Activated naive CD4-positive, alpha-beta T cell (primary cell): ENCODE results near the gene TRIOBP.
A peak's percentile ranks its signal among the peaks of the same experiment; 100 is the strongest.

Experiments
- DNase-seq, 4 experiments: peaks; one replicate each; lab custom pipeline; 2025; lab: John Stamatoyannopoulos, UW

TRIOBP gene

DNA sequence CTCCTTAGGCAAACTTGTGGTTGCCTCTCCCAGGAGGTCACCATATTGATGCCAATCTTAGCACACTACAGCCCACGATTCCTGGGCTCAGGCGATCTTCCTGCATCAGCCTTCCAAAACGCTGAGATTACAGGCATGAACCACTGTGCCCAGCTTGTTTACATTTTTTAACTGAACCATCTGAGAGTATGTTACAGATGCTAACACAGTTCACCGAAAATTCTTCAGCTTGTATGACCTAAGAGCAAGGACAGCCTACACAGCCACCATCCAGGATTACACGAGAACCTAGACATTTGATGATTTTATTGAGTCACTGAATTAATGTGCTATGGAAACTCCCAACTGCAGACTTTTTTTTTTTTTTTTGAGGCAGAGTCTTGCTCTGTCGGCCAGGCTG is 27.3 kb upstream of the TRIOBP start:
- DNase-seq, result no peak

DNA sequence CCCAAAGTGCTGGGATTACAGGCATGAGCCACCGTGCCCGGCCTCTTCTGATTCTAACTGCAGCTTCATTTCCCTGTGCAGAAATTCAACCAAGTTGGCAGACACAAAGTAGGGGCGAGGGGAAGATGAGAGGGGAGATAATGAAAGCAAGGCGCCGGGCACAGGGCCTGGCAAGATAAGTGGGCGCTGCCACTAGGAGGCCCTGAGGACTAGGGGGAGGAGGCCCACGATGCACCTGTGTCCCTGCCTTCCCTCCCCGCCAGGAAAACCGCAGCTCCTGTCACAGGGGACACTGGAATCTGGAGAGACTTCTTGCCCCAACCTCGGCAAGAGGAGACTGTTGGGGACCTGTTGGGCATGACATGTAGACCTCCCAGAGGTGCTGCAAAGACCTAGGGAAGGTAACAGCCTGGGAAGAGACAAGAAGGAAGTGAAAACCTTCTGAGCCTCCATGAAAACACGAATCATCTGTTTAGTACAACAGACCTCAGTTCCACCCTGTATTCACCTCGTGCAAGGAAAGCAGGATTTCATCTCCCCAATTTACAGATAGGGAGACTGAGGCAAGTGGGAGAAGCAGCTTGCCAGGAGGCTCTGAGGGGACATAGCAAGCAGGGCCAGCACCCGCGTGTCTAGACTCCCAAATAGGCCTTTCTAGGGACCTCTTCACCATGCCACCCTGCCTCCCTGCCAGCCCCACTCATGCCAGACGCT is 24.5 kb upstream of the TRIOBP start:
- peak in 2 of 4 experiments; percentile 10 to 13 for DNase-seq

DNA sequence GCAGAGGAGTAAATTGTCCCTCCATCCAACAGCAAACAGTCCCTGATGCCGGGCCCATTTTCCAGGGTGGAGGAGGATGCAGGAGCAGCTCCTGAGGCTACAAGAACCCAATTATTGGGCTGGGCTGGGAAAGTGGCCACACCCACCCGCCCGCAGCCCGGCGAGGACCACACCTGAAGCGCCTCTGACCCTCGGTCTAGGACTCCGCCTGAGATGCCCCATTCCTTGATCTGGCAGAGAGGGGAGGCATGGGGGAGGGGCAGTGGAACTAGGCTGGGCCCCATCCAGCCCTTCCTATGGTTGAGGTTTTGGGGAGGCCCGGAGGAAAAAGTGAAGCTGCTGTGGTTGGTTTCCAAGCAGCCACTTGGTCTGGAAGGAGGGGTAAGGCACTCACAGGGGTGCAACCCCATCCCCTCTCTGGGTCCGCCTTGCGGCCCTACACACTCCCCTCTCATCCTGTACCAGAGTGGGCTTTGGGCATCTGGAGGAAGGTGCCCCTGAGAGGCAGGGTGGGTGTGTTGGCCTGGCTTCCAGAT is 23.9 kb upstream of the TRIOBP start:
- no peak for DNase-seq

DNA sequence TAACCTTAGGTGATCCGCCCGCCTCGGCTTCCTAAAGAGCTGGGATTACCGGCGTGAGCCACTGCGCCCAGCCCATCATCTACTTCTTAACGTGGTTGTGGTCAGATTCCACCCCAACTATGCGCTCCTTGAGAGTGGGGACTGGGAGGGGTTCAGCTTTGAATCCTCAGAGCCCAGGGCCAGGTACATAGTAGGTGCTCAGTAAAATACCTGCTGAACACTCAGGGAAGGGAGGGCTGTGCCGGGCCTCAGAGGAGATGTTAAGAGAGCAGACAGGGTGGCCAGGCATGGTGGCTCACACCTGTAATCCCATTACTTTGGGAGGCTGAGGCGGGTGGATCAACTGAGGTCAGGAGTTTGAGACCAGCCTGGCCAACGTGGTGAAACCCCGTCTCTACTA is 22.6 kb upstream of the TRIOBP start:
- DNase-seq, result no peak

DNA sequence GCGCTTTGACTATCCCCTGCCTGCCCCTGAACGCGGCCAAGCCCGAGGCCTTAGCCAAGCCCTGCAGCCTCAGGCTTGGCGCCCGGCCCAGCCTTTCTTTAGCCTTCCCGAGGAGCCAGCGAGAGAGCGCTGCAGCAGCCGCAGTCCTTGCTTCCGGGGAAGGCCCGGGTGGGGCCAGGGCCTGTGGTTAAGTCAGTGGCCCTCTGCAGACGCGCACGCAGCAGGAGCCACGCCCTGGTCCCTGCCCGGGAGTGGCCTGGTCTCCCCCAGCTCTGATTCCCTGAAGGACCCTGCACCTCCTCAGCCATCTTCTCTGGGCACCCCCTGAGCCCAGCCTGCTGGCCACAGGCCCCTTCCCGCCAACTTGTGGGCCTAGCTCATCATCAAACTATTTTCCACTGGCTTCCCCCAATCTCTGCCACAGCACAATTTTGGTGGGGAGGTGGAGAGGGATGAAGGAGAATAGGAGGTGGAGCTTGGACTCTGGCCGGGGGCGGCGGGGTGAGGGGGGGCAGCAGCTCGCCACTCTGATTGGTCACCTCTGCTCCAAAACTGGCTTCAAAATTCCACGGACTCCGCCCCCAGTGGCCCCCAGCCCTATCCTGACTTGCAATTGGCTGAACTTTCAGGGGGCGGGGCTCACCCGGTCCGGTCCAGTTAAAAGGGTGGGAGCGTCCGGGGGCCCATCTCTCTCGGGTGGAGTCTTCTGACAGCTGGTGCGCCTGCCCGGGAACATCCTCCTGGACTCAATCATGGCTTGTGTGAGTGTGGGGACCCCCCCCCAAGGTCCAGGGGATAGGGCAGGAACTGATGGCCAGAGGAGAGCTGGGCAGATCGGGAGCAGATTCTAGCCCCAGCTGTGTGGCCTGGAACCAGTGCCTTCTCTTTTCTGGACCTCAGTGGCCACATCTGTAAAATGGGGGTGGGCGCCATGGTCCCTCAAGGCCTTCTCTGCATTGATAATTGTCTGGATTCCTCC is 21.6 kb upstream of the TRIOBP start, which contains the start of gene LGALS1:
LGALS1 (plus strand) TSS at position 686 of the 979 bp plus-strand sequence; CDS start at position 753, 67 bp downstream.
- DNase-seq, result peak in 2 of 4 experiments; percentile 25 to 45

DNA sequence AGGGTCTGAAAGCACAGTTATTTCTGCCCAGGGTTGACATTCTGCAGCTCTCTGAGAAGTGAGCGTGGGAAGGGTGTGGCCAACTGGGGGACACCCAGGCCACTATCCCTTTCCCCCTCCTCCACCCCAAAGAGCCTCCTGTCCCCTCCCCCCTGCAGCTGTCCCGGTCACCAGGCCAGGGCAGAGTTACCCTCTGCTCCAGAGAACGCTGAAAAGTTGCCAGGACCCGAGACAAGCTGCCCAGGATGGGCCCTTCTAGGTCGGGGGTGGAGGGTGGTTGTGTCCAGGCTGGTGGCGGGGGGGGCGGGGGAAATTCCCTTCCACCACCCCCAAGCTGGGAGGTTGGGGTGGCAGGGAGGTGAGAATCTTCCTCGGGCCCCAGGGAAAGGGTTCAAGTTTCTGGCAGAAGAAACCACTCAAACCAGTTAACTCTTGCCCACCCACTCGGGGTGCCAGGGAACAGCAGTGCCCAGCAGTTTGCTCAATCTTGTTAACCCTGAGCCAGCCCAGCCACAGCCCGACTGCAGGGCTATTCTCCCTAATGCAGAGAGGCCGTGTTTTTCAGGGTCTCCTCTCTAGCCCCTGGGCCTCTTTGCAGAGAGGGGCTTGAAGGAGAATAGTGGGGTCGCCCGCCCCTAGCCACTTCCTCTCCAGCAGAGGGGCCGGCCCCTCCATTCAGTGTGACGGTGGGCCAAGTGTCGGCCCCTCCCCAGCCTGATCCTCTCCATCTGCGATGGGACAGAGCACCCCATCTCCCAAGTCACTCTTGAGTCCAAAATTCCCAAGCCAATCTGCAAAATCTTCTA is 20.7 kb upstream of the TRIOBP start:
- no peak for DNase-seq

DNA sequence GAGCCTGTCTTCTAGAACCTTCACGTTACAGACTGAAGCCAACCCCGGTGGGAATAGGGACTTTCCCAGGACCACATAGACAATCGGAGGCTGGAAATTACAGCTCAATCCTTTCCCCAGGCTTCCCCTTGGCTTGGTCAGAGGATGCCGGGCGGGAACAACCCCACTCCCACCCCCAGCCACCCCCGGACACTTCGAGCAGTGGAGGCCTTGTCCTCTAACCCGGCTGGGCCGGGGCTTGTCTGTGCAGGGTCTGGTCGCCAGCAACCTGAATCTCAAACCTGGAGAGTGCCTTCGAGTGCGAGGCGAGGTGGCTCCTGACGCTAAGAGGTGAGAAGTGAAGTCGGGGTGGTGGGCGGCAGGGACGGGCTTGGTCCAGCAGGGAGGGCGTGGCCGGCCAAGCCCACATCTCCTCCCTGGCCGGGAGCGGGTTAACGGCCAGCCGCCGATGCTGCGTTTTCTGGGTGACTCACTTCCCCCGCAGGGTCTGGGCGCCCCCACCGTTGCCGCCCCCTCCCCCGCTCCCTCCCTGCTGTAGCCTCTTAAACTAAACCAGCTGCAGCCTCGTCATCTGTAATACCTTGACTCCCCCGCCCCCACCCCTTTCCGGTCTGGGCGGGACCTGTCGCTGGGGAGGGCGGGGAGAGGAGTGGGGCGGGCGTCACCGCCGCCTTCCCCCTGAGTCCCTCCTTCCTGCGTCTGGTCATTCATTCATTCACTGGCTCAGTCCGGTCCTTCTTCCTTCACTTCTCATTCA is 19.9 kb upstream of the TRIOBP start:
- peak; percentile 72 to 94 (median 82) for DNase-seq

DNA sequence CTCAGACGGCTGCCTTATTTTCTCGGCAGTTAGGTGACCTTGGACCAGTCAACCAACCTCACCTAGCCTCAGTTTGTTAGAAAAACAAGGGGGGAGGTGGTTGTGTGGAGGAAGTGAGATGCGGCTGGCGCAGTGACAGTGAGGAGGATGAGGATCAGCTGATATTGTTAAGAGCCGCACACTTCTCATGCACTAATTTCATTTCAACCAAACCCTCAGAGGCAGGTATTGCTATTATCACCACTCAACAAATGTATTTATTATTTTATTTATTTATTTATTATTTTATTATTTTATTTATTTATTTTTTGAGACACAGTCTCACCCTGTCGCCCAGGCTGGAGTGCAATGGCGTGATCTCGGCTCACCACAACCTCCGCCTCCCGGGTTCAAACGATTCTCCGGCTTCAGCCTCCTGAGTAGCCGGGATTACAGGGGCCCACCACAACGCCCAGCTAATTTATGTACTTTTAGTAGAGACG is 19.3 kb upstream of the TRIOBP start:
- DNase-seq, result no peak

DNA sequence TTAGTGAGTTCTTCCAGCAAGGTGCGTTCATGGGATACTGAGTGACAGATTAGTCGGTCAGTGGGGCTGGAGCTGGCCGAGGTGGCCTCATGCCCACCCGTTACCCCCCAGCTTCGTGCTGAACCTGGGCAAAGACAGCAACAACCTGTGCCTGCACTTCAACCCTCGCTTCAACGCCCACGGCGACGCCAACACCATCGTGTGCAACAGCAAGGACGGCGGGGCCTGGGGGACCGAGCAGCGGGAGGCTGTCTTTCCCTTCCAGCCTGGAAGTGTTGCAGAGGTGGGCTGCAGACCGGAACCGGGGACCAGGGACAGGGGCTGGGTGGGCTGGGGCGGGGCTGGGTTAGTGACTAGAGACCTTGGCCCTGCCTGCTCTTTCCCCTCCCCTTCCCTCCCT is 18.5 kb upstream of the TRIOBP start:
- DNase-seq, result no peak

DNA sequence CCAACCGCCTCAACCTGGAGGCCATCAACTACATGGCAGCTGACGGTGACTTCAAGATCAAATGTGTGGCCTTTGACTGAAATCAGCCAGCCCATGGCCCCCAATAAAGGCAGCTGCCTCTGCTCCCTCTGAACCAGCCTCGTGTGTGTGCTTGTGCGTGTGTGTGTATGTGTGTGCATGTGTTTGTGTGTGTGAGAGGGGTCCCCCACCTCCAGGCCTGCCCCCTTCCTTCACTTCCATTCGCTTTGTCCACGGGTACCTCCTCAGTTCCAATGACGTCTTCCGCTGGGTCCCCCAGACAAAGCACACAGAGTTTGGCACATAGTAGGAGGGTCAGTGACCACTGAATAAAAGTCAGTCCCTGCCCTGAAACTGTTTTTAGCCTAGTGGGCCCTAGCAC is 17.2 kb upstream of the TRIOBP start:
- no peak for DNase-seq

DNA sequence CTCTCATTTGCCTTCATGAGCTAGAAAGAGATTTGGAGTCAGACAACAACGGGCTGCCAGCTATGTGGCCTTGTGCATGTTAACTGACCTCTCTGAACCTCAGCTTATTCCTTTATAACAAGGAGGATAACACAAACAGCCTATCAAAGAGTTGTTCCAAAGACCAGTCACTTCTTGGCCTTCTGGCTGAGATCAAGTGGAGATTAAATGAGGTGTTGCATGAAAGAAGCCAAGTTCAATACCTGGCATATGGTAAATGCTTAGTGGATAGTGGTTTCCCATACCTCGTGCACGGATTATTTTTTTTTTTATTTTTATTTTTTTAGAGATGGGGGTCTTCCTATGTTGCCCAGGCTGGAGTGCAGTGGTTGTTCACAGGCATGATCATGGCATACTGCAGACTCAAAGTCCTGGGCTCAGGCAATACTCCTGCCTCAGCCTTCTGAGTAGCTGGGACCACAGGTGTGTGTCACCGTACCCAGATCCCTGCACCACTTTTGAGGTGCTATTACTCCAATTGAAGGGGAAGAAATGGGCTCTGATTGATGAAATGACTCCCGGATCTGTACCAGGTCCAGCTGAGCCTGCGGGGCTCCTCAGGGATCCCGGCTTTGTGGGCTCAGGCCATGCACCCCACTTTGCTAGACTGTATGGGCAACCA is 16.5 kb upstream of the TRIOBP start:
- DNase-seq, result no peak

DNA sequence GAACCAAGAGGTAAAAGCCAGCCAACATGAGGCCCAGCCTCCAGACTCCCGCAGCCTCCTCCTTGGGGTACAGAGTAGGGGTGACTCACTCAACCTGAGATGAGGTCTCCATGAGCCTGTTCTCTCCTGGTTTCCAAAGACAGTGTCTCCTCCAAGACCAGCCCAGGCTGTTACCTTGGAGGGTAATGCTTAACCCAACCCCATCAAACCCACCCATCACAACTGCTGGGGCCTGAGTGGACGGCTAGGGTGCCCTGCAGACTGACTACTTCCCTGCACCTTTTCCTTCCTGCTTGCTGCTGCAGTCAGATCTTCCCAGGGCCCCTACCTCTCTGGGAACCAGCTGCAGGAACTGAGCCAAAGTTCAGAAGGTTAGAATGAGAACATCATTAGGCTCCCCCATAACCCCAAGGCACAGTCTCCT is 15.8 kb upstream of the TRIOBP start:
- no peak for DNase-seq

DNA sequence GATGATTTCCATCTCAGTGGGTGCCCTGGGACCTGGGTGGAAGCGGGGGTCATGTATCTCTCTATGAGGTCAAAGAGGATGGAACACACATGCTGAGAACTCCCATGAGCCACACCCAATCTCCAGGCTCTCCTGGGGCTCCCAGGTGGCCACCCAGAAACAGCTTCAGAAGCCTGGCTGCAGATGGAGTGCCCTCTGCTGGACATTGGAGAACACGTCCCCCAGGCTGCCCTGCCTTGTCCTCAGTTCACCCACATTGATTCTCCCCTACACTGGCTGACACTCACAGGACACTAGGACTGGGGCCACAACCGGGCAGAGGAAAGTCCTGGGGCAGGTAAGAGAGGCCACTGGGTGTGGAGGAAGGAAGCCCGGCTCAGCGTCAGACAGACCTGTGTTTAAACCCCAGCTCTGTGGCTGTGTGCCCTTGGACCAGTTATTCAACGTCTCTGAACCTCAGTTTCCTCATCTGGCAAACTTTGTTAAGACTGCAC is 15.2 kb upstream of the TRIOBP start:
- peak; percentile 21 to 59 (median 43) for DNase-seq

DNA sequence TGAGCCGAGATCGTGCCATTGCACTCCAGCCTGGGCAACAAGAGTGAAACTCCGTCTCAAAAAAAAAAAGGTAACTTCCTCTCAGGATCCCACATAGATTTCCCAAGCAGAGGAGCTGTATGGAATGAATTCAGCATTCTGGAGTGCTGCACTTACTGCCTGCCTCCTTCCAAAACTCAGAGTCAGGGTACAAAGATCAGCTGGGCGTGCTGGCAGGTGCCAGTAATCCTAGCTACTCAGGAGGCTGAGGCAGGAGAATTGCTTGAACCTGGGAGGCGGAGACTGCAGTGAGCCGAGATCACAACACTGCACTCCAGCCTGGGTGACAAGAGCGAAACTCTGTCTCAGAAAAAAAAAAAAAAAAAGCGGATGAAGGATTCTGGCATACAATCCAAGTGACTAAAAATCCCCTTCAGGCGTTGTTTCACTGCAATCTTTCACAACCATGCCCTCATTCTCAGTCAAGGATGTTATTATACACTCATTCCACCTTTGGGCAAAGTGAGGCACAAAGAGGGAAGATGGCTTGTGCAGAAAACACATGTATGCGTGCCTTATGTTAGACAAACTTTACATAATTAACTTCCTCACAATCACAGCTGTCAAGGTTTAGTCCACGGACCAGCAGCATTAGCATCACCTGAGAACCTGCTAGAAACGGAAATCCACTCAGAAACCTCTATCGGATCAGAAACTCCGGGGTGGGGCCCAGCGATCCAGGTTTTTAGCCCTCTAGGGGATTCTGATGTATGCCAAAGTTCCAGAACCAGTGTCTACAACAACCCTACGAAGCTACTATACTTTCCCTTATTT is 11.8 kb upstream of the TRIOBP start:
- no peak for DNase-seq

DNA sequence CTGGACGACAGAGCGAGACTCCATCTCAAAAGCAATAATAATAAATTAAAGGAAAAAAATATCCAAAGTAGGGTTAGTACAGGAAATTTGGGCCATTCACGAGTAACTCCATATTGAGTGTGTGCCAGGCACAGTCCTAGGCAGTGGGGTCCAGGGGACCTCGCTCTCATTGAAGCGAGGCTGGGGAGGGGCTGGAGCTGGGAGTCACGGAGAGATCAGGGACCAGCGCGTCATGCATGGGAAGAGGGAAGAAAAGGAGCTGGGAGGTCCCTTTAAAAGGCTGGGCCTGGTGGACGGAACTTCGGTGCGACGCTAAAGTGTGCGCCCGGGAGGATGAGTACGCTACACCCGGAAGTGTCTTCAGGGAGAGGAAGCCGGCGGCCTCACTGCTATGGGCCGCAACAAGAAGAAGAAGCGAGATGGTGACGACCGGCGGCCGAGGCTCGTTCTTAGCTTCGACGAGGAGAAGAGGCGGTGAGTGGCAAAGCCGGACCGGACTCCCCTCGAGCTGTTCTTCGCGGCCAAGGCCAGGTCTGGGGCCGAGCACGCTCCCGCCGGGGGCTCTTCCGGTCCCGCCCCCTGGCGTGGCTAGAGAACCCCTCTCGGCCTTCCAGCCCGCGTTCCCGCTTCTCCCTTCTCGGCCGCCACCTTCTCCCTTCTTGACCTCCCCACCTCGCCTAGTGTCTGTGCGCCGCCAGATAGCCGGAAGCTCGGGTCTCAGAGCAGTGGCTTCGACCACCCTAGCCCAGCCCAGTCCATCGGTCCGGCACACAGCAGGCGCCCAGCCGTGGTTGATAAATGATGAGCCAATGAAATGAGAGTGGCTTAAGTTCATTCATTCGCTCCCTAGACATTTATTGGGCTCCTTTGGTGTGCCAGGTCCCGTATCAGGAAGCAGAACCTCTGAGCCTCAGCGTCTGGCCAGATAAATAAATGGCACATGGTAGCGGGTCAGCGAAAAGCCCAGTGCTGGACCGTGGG is 10.6 kb upstream of the TRIOBP start, which contains the start of gene NOL12:
NOL12 (plus strand) TSS at position 342 of the 981 bp plus-strand sequence; CDS start at position 392, 50 bp downstream.
- DNase-seq, result peak; percentile 37 to 62 (median 60)

DNA sequence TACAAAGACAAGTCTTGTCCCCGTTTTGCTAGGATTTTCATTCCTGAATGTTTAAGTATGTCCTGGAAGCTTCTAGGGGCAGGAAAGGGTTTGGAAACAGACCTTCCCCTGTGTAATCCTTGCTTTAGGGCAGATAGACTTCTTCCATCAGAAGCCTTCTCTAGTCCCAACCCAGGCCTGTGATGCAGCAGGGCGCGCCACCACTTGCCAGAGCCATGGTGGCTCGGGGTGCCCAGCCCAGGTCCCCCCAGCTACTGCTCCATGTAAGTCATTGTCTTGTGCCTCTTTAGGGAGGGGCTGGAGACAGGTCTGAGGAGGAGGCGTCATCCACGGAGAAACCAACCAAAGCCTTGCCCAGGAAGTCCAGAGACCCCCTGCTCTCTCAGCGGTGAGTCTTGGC is 6.4 kb upstream of the TRIOBP start:
- DNase-seq, result no peak

DNA sequence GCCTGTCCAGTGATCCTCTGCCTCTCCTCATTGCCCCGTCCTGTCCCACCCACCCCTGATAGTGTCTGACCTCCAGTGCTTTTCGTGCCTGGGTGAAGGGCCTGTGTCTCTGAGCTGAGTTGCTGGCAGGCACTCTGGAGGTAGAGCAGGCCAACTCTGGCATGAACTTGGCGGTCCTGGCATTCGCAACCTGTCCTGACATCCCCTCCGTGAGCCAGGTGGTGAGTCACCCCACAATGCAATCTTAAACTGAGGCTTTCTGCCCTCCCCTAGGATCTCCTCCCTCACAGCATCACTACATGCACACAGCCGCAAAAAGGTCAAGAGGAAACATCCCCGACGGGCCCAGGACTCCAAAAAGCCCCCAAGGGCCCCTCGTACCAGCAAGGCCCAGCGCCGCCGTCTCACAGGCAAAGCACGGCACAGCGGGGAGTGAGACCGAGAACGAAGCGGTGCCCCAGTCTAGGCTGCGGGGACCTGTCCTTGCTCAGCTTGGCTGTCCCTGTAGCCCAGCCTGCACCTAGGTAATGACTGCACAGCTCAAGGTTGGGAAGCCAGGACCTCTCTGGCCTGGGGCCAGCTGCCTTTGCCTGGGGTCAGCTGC is 5.8 kb upstream of the TRIOBP start:
- DNase-seq, result no peak
